RCC 7860 (cell line): ENCODE results near the gene TEX261.

Experiments
- DNase-seq: peaks from one replicate; pipeline ENCODE4 v3.0.0-alpha.2; 2015; ENCODE audit warnings: low spot score
- FAIRE-seq: peaks from 2 replicates; lab custom pipeline; 2012; peaks lifted over from hg19 to GRCh38; lab: Jason Lieb, UNC

The TEX261 gene

DNA sequence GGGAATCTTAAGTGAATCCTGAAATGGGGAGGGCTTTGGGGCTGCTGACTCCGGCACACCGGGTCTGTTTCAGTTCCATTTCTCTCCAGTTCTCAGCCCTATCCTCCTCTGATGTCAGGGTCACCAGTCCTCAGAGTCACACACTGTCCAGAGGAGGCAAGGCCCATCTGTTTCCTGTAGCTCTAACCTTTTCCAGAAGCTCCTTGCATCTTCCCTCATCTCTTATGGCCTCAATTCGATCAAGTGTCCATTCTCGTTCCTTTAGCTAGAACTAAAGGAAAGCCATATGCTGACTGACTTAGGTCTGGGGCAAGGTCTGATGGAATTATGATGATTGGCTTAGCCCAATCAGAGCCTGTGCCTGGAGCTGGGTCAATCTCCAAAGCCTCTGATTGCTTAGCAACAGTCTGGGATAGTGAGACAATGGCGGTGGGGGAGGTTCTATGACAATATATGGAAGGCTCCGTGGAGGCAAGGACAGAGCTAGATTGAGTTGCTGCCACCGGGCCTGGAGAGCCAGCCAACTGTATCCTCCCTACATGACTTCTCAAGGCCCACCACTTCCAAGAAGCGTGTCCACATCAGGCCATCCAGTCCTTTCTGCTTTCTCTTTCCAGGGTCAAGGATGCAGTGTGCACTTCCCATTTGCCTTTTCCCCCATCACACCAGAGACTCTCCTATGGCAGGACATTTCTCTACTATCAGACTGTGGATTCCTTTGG lies 11.0 kb downstream of the TEX261 start:
- FAIRE-seq, result no peak

GRCh38 chr2:70982971-70983370 lies 11.7 kb downstream of the TEX261 start:
- no peak for FAIRE-seq
- no peak for DNase-seq

More for the DNA sequence above, 11.0 kb downstream of the TEX261 start:
- no peak for DNase-seq

DNA sequence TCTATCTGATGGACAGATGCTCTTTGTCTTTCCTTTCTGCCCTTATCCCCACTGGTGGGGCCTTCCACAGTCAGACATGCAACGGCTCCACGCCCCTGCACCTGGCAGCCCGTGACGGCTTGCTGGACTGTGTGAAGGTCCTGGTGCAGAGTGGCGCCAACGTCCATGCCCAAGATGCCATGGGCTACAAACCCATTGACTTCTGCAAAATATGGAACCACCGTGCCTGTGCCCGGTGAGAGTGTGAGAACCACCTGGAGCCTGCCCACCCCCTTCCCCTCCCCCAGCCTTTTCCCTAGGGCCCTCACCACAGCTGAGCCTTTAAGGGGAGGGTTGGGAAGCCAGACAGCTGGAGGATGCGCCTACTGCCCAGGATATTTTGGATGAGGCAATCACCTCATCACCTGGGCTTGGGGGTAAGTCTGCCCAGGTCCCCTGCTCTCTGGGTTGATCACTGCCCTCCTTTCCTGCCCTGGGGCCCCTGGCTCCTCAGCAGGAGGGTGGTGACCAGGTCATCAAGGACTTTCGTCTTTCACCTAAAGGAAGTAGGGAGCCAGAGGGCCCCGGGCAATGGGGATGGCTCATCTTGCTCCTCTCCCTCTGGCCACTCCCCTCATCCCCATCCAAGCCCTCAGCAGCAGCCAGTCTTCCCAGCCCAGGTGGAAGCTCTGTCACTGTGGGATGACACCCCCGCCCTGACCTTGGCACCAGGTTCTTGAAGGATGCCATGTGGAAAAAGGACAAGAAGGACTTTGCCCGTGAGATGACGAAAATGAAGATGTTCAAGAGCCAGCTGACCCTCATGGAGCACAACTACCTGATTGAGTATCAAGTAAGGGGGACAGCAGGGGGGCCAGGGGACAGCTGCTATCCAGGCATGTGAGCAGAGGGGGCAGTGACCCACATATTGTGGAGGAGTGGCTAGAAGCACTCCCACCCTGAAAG lies 12.5 kb downstream of the TEX261 start:
- no peak for DNase-seq
- no peak for FAIRE-seq

- no peak for FAIRE-seq
Measured at GRCh38 chr2:70981421-70981820, 13.3 kb downstream of the TEX261 start.

DNA sequence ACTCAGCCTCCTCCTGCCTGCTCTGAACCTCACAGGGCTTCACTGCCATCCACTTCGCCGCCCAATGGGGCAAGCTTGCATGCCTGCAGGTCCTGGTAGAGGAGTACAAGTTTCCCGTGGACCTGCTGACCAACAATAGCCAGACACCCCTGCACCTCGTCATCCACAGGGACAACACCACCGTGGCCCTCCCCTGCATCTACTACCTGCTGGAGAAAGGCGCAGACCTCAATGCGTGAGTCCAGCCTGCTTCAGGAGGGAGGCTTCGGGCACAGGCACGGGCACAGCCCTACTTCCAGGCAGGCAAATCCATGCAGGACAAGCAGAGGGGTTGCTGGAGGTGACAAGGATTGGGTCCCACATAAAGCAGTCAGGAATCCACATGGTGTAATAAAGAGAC lies 15.0 kb downstream of the TEX261 start:
- FAIRE-seq, result no peak
- no peak for DNase-seq

More at GRCh38 chr2:70981421-70981820, 13.3 kb downstream of the TEX261 start:
- DNase-seq, result no peak

DNA sequence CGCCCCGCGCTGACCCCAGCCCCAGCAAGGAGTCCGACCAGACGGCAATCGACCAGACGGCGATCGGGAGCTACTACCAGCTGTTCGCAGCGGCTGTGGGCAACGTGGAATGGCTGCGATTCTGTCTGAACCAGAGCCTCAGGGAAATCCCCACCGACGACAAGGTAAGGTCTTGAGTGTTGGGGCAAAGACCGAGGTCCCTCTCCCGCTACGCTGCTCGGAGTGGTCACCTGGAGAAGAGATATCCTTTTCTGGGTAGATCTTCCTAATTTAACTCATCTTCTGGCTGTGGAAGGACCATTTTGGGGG lies 15.5 kb downstream of the TEX261 start:
- DNase-seq (no peak), FAIRE-seq (no peak)

- no peak for DNase-seq
Measured at GRCh38 chr2:70978341-70979179, 16.1 kb downstream of the TEX261 start, which contains the start of gene ANKRD53. ANKRD53 (plus strand) TSS chr2:70978630; CDS start chr2:70978646, 16 bp downstream.

DNA sequence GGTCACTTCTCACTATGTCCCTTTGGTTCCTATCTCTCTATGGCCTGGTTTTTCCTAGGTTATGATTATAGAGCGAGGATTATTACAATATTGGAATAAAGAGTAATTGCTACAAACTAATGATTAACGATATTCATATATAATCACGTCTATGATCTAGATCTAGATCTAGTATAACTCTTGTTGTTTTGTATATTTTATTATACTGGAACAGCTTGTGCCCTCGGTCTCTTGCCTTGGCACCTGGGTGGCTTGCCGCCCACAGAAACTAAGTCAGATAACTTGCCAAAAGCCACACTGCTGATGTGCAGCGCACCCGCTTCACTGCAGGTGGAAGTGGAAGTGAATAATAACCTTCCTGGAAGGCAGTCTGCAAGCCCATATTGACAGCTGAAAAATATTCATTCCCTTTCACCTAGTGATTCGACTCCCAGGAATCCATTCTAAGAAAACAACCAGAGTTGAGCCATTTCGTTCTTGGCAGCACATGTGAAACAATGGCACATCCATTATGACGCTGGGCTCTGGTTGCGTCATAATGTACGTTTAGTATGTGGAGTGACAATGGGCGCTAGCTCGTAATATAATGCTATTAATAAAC lies 17.0 kb downstream of the TEX261 start:
- no peak for DNase-seq
- FAIRE-seq, result no peak

More at GRCh38 chr2:70978341-70979179, 16.1 kb downstream of the TEX261 start, which contains the start of gene ANKRD53:
- no peak for FAIRE-seq

- FAIRE-seq (no peak), DNase-seq (no peak)
Measured at GRCh38 chr2:70975237-70975636, 19.4 kb downstream of the TEX261 start.

GRCh38 chr2:70974592-70974991 lies 20.1 kb downstream of the TEX261 start:
- FAIRE-seq (no peak), DNase-seq (no peak)

DNA sequence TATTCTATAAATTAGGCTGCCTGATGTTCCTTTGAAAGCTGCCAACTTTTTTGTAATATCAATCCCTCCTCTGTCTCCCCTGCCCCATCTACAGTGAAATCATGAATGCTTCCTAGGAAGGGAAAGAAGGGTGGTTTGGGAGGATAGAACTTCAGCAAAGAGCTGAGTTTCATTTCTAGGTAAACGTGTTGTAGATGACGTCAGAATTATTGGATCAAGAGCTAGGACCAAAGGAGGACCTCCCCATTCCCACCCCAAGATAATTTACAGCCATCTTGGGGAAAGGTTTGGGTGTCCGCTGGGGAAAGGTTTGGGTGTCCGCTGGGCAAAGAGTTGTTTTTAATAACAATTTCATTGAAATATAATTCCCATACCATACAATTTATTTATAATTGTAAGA lies 27.5 kb downstream of the TEX261 start:
- no peak for FAIRE-seq
- DNase-seq, result no peak

DNA sequence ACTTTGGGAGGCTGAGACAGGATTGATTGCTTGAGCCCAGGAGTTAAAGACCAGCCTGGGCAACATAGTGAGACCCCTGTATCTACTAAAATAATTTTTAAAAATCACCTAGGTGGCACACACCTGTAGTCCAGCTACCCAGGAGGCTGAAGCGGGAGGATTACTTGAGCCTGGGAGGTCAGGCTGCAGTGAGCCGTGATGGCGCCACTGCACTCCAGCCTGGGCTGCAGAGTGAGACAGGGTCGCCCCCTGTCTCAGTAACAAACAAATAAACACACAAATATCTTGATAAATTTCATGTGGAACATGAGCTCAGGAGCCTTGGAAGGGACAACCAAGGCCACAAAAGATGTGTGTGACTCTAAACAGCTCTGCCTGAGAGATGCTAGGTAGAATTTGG lies 28.0 kb downstream of the TEX261 start:
- FAIRE-seq, result no peak
- DNase-seq, result no peak

DNA sequence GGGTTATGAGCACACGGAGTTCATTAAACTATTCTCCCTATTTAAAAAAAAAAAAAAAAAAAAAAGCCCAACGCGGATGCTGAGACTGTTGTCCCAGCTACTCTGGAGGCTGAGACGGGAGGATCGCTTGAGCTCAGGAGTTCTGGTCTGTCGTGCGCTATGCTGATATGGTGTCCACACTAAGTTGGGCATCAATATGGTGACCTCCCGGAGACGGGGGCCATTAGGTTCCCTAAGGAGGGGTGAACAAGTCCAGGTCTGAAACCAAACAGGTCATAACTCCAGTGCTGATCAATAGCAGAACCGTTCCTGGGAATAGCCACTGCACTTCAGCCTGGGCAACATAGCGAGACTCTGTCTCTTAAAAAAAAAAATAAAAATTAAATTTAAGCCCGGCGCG lies 29.2 kb downstream of the TEX261 start:
- FAIRE-seq (no peak), DNase-seq (no peak)

DNA sequence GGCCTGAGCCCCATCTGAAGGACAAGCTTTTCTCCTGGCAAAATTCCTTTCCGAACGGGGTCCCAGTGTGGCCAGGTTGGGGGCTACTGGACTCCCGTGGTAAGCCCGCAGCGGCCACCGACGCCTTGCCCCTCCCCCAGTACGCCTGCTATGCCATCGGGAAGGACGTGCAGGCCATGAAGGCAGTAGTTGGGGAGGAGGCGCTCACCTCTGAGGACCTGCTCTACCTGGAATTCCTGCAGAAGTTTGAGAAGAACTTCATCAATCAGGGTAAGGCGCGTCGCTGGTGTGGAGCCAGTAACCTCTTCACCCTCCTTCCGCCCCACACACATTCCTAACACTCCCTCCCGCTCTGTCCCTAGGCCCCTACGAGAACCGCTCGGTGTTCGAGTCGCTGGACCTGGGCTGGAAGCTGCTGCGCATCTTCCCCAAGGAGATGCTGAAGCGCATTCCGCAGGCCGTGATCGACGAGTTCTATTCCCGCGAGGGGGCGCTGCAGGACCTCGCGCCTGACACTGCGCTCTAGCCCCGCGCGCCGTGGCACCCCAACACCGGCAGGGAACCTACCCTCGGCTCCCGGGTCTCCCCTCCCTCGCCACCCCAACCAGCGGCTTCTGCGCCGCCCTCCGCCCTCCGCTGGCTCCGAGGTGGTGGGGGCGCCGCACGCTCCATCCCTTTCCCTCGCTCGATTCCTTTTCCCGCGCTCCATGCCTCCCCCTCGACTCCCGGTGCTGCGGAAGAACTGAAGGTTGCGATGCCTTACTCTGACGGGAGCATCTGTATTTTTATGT lies 29.9 kb downstream of the TEX261 start:
- DNase-seq (no peak), FAIRE-seq (no peak)

GRCh38 chr2:70964133-70964532 lies 30.5 kb downstream of the TEX261 start:
- FAIRE-seq, result no peak

DNA sequence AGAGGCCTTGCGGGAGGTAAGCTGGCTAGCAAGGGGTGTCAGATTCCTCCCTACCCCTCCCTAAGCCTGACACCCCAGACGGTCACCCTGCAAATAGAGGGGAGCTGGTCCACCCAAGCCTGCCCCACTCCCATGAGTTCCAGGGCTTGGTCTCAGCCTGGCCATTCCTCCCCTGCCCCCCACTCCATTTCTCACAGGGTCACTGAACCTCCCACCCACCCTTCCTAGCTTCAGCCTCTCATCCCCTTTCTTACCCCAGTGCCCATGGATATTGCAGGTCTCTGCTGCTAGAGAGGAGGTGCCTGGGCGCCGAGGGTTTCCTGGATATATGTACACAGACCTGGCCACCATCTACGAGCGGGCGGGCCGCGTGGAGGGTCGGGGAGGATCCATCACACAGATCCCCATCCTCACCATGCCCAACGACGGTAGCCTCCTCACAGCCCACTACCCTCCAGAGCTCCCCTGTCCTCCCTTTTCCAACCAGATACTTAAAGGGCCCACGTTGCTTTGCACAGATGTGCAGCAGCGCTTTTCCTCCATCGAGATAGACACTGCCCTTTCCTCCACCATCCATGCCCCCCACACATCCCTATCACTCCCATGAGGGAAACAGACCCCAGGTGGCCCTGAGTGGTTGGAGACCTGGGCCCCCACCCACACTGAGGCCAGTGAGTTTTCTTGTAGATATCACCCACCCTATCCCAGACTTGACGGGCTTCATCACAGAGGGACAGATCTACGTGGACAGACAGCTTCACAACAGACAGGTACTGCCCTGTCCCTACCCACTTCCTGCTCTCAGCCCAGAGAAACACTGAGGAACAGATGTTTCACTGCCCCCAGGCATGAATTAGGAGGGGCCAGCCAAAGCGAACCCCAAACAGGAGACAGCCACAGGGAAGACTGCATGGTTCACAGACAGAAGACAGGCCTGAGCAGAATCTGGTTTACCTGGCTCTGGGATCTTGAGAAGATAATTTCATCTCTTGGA lies 31.5 kb downstream of the TEX261 start:
- no peak for DNase-seq
- no peak for FAIRE-seq

More at GRCh38 chr2:70964133-70964532, 30.5 kb downstream of the TEX261 start:
- no peak for DNase-seq

DNA sequence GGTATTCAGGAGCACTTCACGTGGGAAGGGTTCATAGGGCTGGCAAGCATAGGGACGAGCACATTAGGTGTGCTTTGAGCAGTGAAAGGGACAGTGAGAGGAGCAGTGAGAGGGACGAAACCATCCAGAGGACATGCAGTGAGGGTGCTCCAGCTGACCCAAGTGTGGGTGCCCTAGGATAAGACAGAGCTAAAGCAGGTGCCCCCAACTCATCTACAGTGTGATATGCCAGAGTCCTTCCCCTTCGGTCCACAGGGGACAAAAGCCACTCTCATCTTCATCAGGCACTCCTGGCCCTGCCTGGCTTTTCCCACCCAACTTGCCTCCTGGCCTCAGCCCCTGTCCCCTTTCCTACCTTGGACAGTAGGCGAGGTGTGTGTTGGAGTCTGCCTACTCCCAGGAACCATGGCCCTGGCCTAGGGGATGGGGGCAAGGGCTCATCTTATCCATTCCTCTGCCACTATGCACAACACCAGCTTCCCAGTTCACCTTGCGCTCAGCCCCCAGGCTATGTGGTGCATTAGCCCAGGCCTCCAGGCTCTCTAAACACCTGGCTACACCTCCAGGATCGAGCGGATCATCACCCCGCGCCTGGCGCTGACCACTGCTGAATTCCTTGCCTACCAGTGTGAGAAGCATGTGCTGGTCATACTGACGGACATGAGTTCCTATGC lies 32.3 kb downstream of the TEX261 start:
- DNase-seq (no peak), FAIRE-seq (no peak)

DNA sequence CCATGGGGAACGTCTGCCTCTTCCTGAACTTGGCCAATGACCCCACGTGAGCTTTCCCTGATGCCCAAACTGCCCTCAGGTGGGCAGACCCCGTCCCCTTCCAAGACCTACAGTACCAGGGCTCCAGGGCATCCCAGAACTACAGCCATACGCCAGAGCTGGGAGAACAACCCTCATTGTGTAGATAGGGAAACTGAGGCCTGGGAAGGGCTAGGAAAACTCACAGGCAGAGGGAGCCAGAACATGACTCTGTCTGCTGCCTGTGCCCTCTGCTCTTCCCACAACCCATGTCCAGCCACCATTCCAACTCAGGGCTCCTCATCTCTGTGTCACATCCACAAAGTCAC lies 33.1 kb downstream of the TEX261 start:
- DNase-seq, result no peak
- FAIRE-seq, result no peak
